Pulmonary artery endothelial cell (primary cell): ENCODE results near the gene ELF2. TPM values are rescaled to one million over a fixed set of nuclear protein-coding genes. Genes with fewer than 3 reads are reported as not detected.
"Not testable (repeated sequence)": the region's sequence is repeated elsewhere in the genome, so short reads cannot be mapped to it uniquely, and the experiment has no call there.

ENCODE experiments used
- DNase-seq: peaks from one replicate; pipeline ENCODE4 v3.0.0-alpha.2; 2011; ENCODE audit warnings: low read depth, low spot score
- total RNA-seq: library from RNA; depleted of rRNA; stranded (reverse); fragments of >200 nt; gene quantifications from 2 replicates; pipeline ENCODE4 v1.2.3, GENCODE V29; 2014

Gene ELF2
- total RNA-seq, 1 donor from 2014 or later: 36.5 TPM

- DNase-seq: peak; percentile 86
Measured at GRCh38 chr4:139082750-139083606, 94.0 kb downstream of the ELF2 start.

GRCh38 chr4:139078926-139079325 is 98.1 kb downstream of the ELF2 start:
- no peak for DNase-seq

GRCh38 chr4:139077567-139078355 is 99.3 kb downstream of the ELF2 start:
- no peak for DNase-seq

GRCh38 chr4:139076016-139076744 is 100.8 kb downstream of the ELF2 start:
- no peak for DNase-seq

- DNase-seq: no peak
Measured at GRCh38 chr4:139060591-139060990, 116.4 kb downstream of the ELF2 start.

- not testable (repeated sequence) for DNase-seq
Measured at GRCh38 chr4:139059026-139059425, 118.0 kb downstream of the ELF2 start.

- DNase-seq: no peak
Measured at GRCh38 chr4:139054791-139055505, 122.1 kb downstream of the ELF2 start.

GRCh38 chr4:139053909-139054308 is 123.1 kb downstream of the ELF2 start:
- no peak for DNase-seq

- no peak for DNase-seq
Measured at GRCh38 chr4:139050446-139050845, 126.6 kb downstream of the ELF2 start.

GRCh38 chr4:139048026-139048425 is 129.0 kb downstream of the ELF2 start:
- DNase-seq: no peak

GRCh38 chr4:139044291-139044690 is 132.7 kb downstream of the ELF2 start:
- DNase-seq: no peak

GRCh38 chr4:139042981-139043460 is 134.0 kb downstream of the ELF2 start:
- DNase-seq: peak; percentile 69

- no peak for DNase-seq
Measured at GRCh38 chr4:139038874-139039443, 138.1 kb downstream of the ELF2 start.

GRCh38 chr4:139036885-139037284 is 140.1 kb downstream of the ELF2 start:
- no peak for DNase-seq

GRCh38 chr4:139035650-139036049 is 141.4 kb downstream of the ELF2 start:
- DNase-seq: no peak

GRCh38 chr4:139030614-139031235 is 146.3 kb downstream of the ELF2 start:
- DNase-seq: peak; percentile 57

- DNase-seq: not testable (repeated sequence)
Measured at GRCh38 chr4:139029866-139030363, 147.1 kb downstream of the ELF2 start.

GRCh38 chr4:139028191-139028661 is 148.8 kb downstream of the ELF2 start:
- DNase-seq: no peak

- DNase-seq: no peak
Measured at GRCh38 chr4:139027776-139028175, 149.2 kb downstream of the ELF2 start.

GRCh38 chr4:139025841-139026240 is 151.2 kb downstream of the ELF2 start:
- DNase-seq: no peak
